Hepatocyte (in vitro differentiated cells): ENCODE data around the gene TLR10. TPM values are rescaled to one million over a fixed set of nuclear protein-coding genes. Genes with fewer than 3 reads are reported as not detected.

ENCODE experiments used
- DNase-seq: peaks from one replicate; pipeline ENCODE4 v3.0.0-alpha.2; 2016; ENCODE audit warnings: low spot score
- H2AFZ ChIP-seq: fragments of 200-600 bp; sonication (generic); 2 replicates; pipeline ENCODE4 v1.6.0; 2016; ENCODE audit warnings: antibody characterized with exemption, mild to moderate bottlenecking
- H3K27ac ChIP-seq: fragments of 200-600 bp; sonication (generic); 2 replicates; pipeline ENCODE4 v1.5.1; 2016; ENCODE audit warnings: mild to moderate bottlenecking
- H3K27me3 ChIP-seq: fragments of 200-600 bp; sonication (generic); 2 replicates; pipeline ENCODE4 v1.6.1; 2016
- H3K36me3 ChIP-seq: fragments of 200-600 bp; sonication (generic); replicated peaks from 2 replicates; pipeline ENCODE4 v1.5.1; 2016; ENCODE audit warnings: low read depth; ENCODE audit not compliant: insufficient read depth
- H3K4me1 ChIP-seq: fragments of 200-600 bp; sonication (generic); 2 replicates; pipeline ENCODE4 v1.5.1; 2016; ENCODE audit warnings: mild to moderate bottlenecking, moderate library complexity; ENCODE audit not compliant: insufficient read depth
- H3K4me2 ChIP-seq: fragments of 200-600 bp; sonication (generic); 2 replicates; pipeline ENCODE4 v1.6.0; 2016
- H3K4me3 ChIP-seq: fragments of 200-600 bp; sonication (generic); 2 replicates; pipeline ENCODE4 v1.5.1; 2016; ENCODE audit warnings: mild to moderate bottlenecking
- H3K79me2 ChIP-seq: fragments of 200-600 bp; sonication (generic); 2 replicates; pipeline ENCODE4 v1.6.0; 2017; ENCODE audit warnings: mild to moderate bottlenecking
- H3K9me2 ChIP-seq: fragments of 200-600 bp; sonication (generic); replicated peaks from 2 replicates; pipeline ENCODE4 v1.6.0; 2017; ENCODE audit warnings: mild to moderate bottlenecking; ENCODE audit not compliant: insufficient read depth
- H3K9me3 ChIP-seq: fragments of 200-600 bp; sonication (generic); 2 replicates; pipeline ENCODE4 v1.5.1; 2016; ENCODE audit warnings: low read depth, mild to moderate bottlenecking
- H4K20me1 ChIP-seq: fragments of 200-600 bp; sonication (generic); 2 replicates; pipeline ENCODE4 v1.6.0; 2016; ENCODE audit warnings: mild to moderate bottlenecking; ENCODE audit not compliant: insufficient read depth, poor library complexity, severe bottlenecking
- EZH2 ChIP-seq: fragments of 200-600 bp; sonication (generic); IDR thresholded peaks from 2 replicates; pipeline ENCODE4 v1.6.1; 2016; ENCODE audit warnings: antibody characterized with exemption, mild to moderate bottlenecking, borderline replicate concordance
- EZH2phosphoT487 ChIP-seq: fragments of 200-600 bp; sonication (generic); IDR thresholded peaks from one replicate; pipeline ENCODE4 v1.6.1; 2018; ENCODE audit warnings: antibody characterized with exemption, mild to moderate bottlenecking, low read depth, moderate library complexity; ENCODE audit not compliant: unreplicated experiment, severe bottlenecking
- WGBS: methylation state at CpG from one replicate; pipeline ENCODE4 v1.1.6; 2016; ENCODE audit warnings: low lambda C conversion rate; ENCODE audit errors: missing lambda C conversion rate; 5-methylcytosine and 5-hydroxymethylcytosine counted together
- polyA plus RNA-seq: library from polyadenylated mRNA; unstranded; fragments of >200 nt; fragmentation: Nextera tagmentation; extraction: Ambion mirVana; gene quantifications from 2 replicates; pipeline ENCODE4 v1.2.1, GENCODE V29; 2016
- total RNA-seq: library from RNA; depleted of rRNA; stranded (reverse); fragments of >200 nt; gene quantifications from 2 replicates; pipeline ENCODE4 v1.2.3, GENCODE V29; 2014
- TF ChIP-seq, protein P1 (sequence below): fragments of 200-600 bp; sonication (generic); IDR thresholded peaks from 2 replicates; pipeline ENCODE4 v1.5.1; 2016; ENCODE audit warnings: antibody characterized with exemption, mild to moderate bottlenecking; ENCODE audit not compliant: poor library complexity

The TLR10 gene
- total and polyA plus RNA-seq, 2 experiments from 2014 or later = not detected

DNA sequence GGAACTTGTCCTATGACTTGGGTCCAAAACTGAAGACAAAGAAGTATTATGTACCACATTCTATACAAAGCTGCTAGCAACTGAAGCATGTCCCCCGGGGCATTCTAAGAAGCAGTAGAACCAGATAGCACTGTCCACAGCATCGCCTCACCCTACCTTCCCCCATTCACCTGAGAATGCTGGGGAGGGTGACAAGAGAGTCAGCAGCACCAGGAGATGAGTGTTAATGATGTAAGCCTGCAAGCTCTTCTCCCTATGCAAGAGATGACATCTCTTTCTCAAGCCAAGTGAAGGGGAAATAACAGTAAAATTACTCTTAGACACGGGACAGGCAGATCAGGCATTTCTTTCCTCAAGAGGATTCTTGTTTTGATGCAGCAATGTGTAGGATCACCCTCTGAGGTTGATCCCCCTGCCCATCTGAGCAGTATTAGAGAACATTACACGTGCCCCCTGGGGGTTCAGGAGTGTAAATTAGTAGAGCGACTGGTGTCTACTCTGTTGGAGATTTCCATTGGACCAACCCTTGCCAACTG, 35.7 kb upstream of the TLR10 start:
- no peak overlapping the region for H3K27ac ChIP-seq
- H4K20me1 ChIP-seq = no peaks in the 10 kb centered on the region
- H3K4me3 ChIP-seq = no peak overlapping the region
- H3K27me3 ChIP-seq = no peaks in the 10 kb centered on the region
- no peak overlapping the region for H3K4me2 ChIP-seq
- DNase-seq = peak; percentile 9
- H2AFZ ChIP-seq = no peak overlapping the region
- no peaks in the 10 kb centered on the region for H3K36me3 ChIP-seq
- 78% methylated on average over 5 of the region's 5 CpGs for WGBS
- H3K9me2 ChIP-seq = no peaks in the 10 kb centered on the region
- H3K4me1 ChIP-seq = no peaks in the 10 kb centered on the region
- no peaks in the 10 kb centered on the region for H3K79me2 ChIP-seq
- no peak for TF ChIP-seq EZH2
- TF ChIP-seq, protein P1, sequence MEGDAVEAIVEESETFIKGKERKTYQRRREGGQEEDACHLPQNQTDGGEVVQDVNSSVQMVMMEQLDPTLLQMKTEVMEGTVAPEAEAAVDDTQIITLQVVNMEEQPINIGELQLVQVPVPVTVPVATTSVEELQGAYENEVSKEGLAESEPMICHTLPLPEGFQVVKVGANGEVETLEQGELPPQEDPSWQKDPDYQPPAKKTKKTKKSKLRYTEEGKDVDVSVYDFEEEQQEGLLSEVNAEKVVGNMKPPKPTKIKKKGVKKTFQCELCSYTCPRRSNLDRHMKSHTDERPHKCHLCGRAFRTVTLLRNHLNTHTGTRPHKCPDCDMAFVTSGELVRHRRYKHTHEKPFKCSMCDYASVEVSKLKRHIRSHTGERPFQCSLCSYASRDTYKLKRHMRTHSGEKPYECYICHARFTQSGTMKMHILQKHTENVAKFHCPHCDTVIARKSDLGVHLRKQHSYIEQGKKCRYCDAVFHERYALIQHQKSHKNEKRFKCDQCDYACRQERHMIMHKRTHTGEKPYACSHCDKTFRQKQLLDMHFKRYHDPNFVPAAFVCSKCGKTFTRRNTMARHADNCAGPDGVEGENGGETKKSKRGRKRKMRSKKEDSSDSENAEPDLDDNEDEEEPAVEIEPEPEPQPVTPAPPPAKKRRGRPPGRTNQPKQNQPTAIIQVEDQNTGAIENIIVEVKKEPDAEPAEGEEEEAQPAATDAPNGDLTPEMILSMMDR = no peak
- no peak for TF ChIP-seq EZH2phosphoT487
- no peaks in the 10 kb centered on the region for H3K9me3 ChIP-seq

DNA sequence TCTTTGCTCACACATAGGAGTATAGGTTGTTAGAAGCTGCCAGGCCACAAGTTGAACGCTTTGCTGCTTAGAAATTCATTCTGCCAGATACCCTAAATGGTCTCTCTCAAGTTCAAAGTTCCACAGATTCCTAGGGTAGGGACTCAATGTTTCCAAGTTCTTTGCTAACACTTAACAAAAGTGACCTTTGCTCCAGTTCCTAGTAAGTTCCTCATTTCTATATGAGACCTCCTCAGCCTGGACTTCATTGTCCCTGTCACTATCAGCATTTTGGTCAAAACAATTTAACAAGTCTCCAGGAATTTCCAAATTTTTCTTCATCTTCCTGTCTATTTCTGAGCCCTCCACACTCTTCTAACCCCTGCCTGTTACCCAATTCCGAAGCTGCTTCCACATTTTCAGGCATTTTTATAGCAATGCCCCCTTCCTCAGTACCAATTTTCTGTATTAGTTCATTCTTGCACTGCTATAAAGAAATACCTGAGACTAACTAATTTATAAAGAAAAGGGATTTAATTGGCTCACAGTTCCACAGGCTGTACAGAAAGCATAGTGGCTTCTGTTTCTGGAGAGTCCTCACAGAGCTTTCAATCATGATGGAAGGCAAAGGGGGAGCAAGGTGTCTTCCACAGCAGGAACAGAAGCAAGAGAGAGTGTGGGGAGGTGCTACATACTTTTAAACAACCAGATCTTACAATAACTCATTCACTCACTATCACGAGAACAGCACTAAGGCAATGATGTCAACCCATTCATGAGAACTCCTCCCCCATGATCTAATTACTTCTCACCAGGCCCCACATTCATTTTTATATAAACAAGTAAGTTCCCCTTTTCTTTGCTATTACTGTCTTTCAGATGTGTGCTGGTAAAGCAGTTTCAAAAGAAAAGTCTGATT, 33.3 kb upstream of the TLR10 start:
- Histone ChIP-seq H3K4me2 (no peak overlapping the region), H3K36me3 (no peaks in the 10 kb centered on the region), H3K79me2 (no peaks in the 10 kb centered on the region), H2AFZ (no peak overlapping the region), H3K27ac (no peak overlapping the region), H4K20me1 (no peaks in the 10 kb centered on the region), H3K9me2 (no peaks in the 10 kb centered on the region), H3K9me3 (no peaks in the 10 kb centered on the region), H3K4me1 (no peaks in the 10 kb centered on the region), H3K4me3 (no peak overlapping the region), H3K27me3 (no peaks in the 10 kb centered on the region)
- 74% methylated on average over 3 of the region's 3 CpGs for WGBS
- TF ChIP-seq EZH2phosphoT487 = no peak
- TF ChIP-seq, protein P1 = no peak
- no peak for TF ChIP-seq EZH2
- no peak for DNase-seq

DNA sequence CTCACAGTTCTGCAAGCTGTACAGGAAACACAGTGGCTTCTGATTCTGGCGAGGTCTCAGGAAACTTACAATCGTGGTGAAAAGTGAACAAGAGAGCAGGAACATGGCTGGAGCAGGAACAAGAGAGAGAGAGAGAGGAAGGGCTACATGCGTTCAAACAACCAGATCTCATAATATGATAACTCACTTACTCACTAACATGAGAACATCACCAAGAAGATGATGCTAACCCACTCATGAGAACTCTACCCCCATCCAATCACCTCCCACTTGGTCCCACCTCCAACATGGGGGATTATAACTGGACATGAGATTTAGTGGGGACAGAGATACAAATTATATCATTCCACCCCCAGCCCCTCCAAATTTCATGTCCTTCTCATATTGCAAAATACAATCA, 31.6 kb upstream of the TLR10 start:
- Histone ChIP-seq H3K4me2 (no peak overlapping the region), H3K27ac (no peak overlapping the region), H3K4me1 (no peaks in the 10 kb centered on the region), H4K20me1 (no peaks in the 10 kb centered on the region), H3K36me3 (no peaks in the 10 kb centered on the region), H3K9me3 (no peaks in the 10 kb centered on the region), H3K4me3 (no peak overlapping the region), H3K27me3 (no peaks in the 10 kb centered on the region), H2AFZ (no peak overlapping the region), H3K9me2 (no peaks in the 10 kb centered on the region), H3K79me2 (no peaks in the 10 kb centered on the region)
- TF ChIP-seq, protein P1 = no peak
- TF ChIP-seq EZH2 (no peak), EZH2phosphoT487 (no peak)
- DNase-seq = no peak
- 96% methylated on average over 3 of the region's 3 CpGs for WGBS
